ENCODE results near the gene TWNK.

TWNK gene

GRCh38 chr10:100996678-100997359 is 9.5 kb downstream of the TWNK start:
- no peaks in the 10 kb centered on the region for H3K9me3 ChIP-seq
- H3K36me3 ChIP-seq (replicated peaks): peaks cover 22% of the 10 kb centered on the region
- in situ Hi-C loops (cut with MboI; ENCODE audit: low sequenced_read_pairs): no loop called here
- DNase-seq (ENCODE audit: low spot score in 2 of 2): peak; percentile 11 to 65
- peak overlapping the region; percentile 74 for H3K4me3 ChIP-seq
- H3K27me3 ChIP-seq (ENCODE audit: low read depth): no peaks in the 10 kb centered on the region
- peaks cover 27% of the 10 kb centered on the region for H3K4me1 ChIP-seq

GRCh38 chr10:100997360-100998182 is 10.2 kb downstream of the TWNK start:
- Histone ChIP-seq H3K36me3 (replicated peaks) (peaks cover 30% of the 10 kb centered on the region), H3K4me1 (peaks cover 27% of the 10 kb centered on the region), H3K9me3 (no peaks in the 10 kb centered on the region), H3K27me3 (ENCODE audit: low read depth) (no peaks in the 10 kb centered on the region), H3K4me3 (peak overlapping the region; percentile 74)
- DNase-seq (ENCODE audit: low spot score in 2 of 2): peak; percentile 66 to 90
- in situ Hi-C loops (cut with MboI; ENCODE audit: low sequenced_read_pairs): no loop called here

GRCh38 chr10:100998183-100998990 is 11.0 kb downstream of the TWNK start:
- peak; percentile 73 to 94 for DNase-seq (ENCODE audit: low spot score in 2 of 2)
- in situ Hi-C loops (cut with MboI; ENCODE audit: low sequenced_read_pairs): no loop called here
- peaks cover 27% of the 10 kb centered on the region for H3K4me1 ChIP-seq
- H3K9me3 ChIP-seq: no peaks in the 10 kb centered on the region
- H3K36me3 ChIP-seq (replicated peaks): peaks cover 31% of the 10 kb centered on the region
- H3K27me3 ChIP-seq (ENCODE audit: low read depth): no peaks in the 10 kb centered on the region
- peak overlapping the region; percentile 74 for H3K4me3 ChIP-seq

- peak; percentile 61 to 86 for DNase-seq (ENCODE audit: low spot score in 2 of 2)
- H3K4me1 ChIP-seq: peaks cover 27% of the 10 kb centered on the region
- H3K4me3 ChIP-seq: peak overlapping the region; percentile 74
- H3K9me3 ChIP-seq: no peaks in the 10 kb centered on the region
- H3K27me3 ChIP-seq (ENCODE audit: low read depth): no peaks in the 10 kb centered on the region
- in situ Hi-C loops (cut with MboI; ENCODE audit: low sequenced_read_pairs): no loop called here
- H3K36me3 ChIP-seq (replicated peaks): peaks cover 31% of the 10 kb centered on the region
These were observed 11.8 kb downstream of the TWNK start for GRCh38 chr10:100998991-100999741.

- DNase-seq (ENCODE audit: low spot score in 2 of 2): no peak
- in situ Hi-C loops (cut with MboI; ENCODE audit: low sequenced_read_pairs): no loop called here
- peak within 1 kb of the TSS; percentile 74 for H3K4me3 ChIP-seq
- peaks cover 30% of the 10 kb centered on the region for H3K36me3 ChIP-seq (replicated peaks)
- H3K9me3 ChIP-seq: no peaks in the 10 kb centered on the region
- peaks cover 27% of the 10 kb centered on the region for H3K4me1 ChIP-seq
- H3K27me3 ChIP-seq (ENCODE audit: low read depth): no peaks in the 10 kb centered on the region
These were observed 12.4 kb downstream of the TWNK start, which contains the start of gene LZTS2 for GRCh38 chr10:100999742-101000126. Gene LZTS2, plus strand, starts transcription at chr10:100999808. Its CDS starts 2,731 bp downstream, at chr10:101002539.

GRCh38 chr10:101000127-101000914 is 13.0 kb downstream of the TWNK start:
- Histone ChIP-seq H3K9me3 (no peaks in the 10 kb centered on the region), H3K4me3 (peak overlapping the region; percentile 74), H3K36me3 (replicated peaks) (peaks cover 34% of the 10 kb centered on the region), H3K4me1 (peaks cover 27% of the 10 kb centered on the region), H3K27me3 (ENCODE audit: low read depth) (no peaks in the 10 kb centered on the region)
- peak; percentile 12 to 44 for DNase-seq (ENCODE audit: low spot score in 2 of 2)
- in situ Hi-C loops (cut with MboI; ENCODE audit: low sequenced_read_pairs): no loop called here

GRCh38 chr10:101000915-101001658 is 13.7 kb downstream of the TWNK start:
- Histone ChIP-seq H3K4me1 (peaks cover 27% of the 10 kb centered on the region), H3K36me3 (replicated peaks) (peaks cover 39% of the 10 kb centered on the region), H3K4me3 (peak overlapping the region; percentile 74), H3K27me3 (ENCODE audit: low read depth) (no peaks in the 10 kb centered on the region), H3K9me3 (no peaks in the 10 kb centered on the region)
- in situ Hi-C loops (cut with MboI; ENCODE audit: low sequenced_read_pairs): no loop called here
- DNase-seq (ENCODE audit: low spot score in 2 of 2): peak in 1 of 2 experiments; percentile 40

GRCh38 chr10:101001659-101002035 is 14.3 kb downstream of the TWNK start:
- H3K4me3 ChIP-seq: no peak overlapping the region; the same call in 1 of the 2 replicates
- H3K27me3 ChIP-seq (ENCODE audit: low read depth): no peaks in the 10 kb centered on the region
- in situ Hi-C loops (cut with MboI; ENCODE audit: low sequenced_read_pairs): no loop called here
- H3K9me3 ChIP-seq: no peaks in the 10 kb centered on the region
- DNase-seq (ENCODE audit: low spot score in 2 of 2): no peak
- peaks cover 24% of the 10 kb centered on the region for H3K4me1 ChIP-seq
- H3K36me3 ChIP-seq (replicated peaks): peaks cover 43% of the 10 kb centered on the region

GRCh38 chr10:101002456-101002855 is 15.1 kb downstream of the TWNK start:
- peaks cover 49% of the 10 kb centered on the region for H3K36me3 ChIP-seq (replicated peaks)
- H3K27me3 ChIP-seq (ENCODE audit: low read depth): no peaks in the 10 kb centered on the region
- no peak for DNase-seq (ENCODE audit: low spot score in 2 of 2)
- no peak overlapping the region for H3K4me3 ChIP-seq
- no peaks in the 10 kb centered on the region for H3K9me3 ChIP-seq
- in situ Hi-C loops (cut with MboI; ENCODE audit: low sequenced_read_pairs): no loop called here
- H3K4me1 ChIP-seq: peaks cover 22% of the 10 kb centered on the region

- Histone ChIP-seq H3K4me3 (no peak overlapping the region), H3K4me1 (peaks cover 13% of the 10 kb centered on the region), H3K9me3 (no peaks in the 10 kb centered on the region), H3K36me3 (replicated peaks) (peaks cover 50% of the 10 kb centered on the region), H3K27me3 (ENCODE audit: low read depth) (no peaks in the 10 kb centered on the region)
- in situ Hi-C loops (cut with MboI; ENCODE audit: low sequenced_read_pairs): no loop called here
- no peak for DNase-seq (ENCODE audit: low spot score in 2 of 2)
These were observed 16.4 kb downstream of the TWNK start for GRCh38 chr10:101003639-101004206.

- in situ Hi-C loops (cut with MboI; ENCODE audit: low sequenced_read_pairs): no loop called here
- Histone ChIP-seq H3K27me3 (ENCODE audit: low read depth) (no peaks in the 10 kb centered on the region), H3K36me3 (replicated peaks) (peaks cover 50% of the 10 kb centered on the region), H3K4me3 (no peak overlapping the region), H3K9me3 (no peaks in the 10 kb centered on the region), H3K4me1 (peaks cover 8% of the 10 kb centered on the region)
- DNase-seq (ENCODE audit: low spot score in 2 of 2): no peak
These were observed 18.0 kb downstream of the TWNK start for GRCh38 chr10:101005361-101005760.
